ENCODE results near the gene TACR1. TPM values are rescaled to one million over a fixed set of nuclear protein-coding genes. Genes with fewer than 3 reads are reported as not detected.

Gene TACR1
- total and polyA plus RNA-seq, 2 donors (not counting 1 experiment from before 2014, with no cell fraction given) = 0.01 to 0.05 TPM

DNA sequence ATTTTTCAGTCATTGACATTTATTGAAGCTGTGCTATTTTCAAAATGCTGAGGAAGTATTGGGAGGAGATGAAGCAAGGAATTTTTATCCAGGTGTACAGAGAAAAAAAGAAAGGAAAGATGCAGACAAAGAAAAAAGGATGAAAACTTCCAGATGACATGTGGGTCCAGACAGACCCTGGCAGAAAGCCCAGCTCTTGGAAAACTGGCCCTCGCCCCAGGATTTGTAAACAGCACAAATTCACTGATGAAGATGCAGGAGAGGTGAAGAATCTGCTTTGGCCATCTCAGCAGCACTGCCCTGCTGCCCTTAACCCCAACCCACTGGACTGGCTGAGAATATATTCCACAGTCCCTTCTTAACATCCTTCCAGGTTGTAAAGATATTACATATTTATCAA is 12.5 kb downstream of the TACR1 start:
- no peaks in the 10 kb centered on the region for H3K9me3 ChIP-seq (ENCODE audit: control extremely low read depth in 1 of 3, control insufficient read depth in 2 of 3, insufficient read depth in 1 of 3, low read length in 2 of 3)
- WGBS (ENCODE audit: insufficient coverage) = 100% methylated on average over 1 of the region's 1 CpG
- H3K9ac ChIP-seq (ENCODE audit: low read length) = no peak overlapping the region
- no peak for TF ChIP-seq EZH2 (IDR thresholded peaks at IDR 0.05; ENCODE audit: borderline replicate concordance, insufficient read depth, low read depth, low read length, poor library complexity, severe bottlenecking)
- TF ChIP-seq, protein P1, sequence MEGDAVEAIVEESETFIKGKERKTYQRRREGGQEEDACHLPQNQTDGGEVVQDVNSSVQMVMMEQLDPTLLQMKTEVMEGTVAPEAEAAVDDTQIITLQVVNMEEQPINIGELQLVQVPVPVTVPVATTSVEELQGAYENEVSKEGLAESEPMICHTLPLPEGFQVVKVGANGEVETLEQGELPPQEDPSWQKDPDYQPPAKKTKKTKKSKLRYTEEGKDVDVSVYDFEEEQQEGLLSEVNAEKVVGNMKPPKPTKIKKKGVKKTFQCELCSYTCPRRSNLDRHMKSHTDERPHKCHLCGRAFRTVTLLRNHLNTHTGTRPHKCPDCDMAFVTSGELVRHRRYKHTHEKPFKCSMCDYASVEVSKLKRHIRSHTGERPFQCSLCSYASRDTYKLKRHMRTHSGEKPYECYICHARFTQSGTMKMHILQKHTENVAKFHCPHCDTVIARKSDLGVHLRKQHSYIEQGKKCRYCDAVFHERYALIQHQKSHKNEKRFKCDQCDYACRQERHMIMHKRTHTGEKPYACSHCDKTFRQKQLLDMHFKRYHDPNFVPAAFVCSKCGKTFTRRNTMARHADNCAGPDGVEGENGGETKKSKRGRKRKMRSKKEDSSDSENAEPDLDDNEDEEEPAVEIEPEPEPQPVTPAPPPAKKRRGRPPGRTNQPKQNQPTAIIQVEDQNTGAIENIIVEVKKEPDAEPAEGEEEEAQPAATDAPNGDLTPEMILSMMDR (IDR thresholded peaks at IDR 0.05) = no peak
- ATAC-seq (ENCODE audit: low read depth) = no peak
- no peaks in the 10 kb centered on the region for H3K79me2 ChIP-seq (ENCODE audit: control insufficient read depth, insufficient read depth, low read length)
- Mint-ChIP-seq H3K9me3 (ENCODE audit: insufficient read depth) (no peaks in the 10 kb centered on the region), H3K4me1 (no peaks in the 10 kb centered on the region), H3K4me3 (no peak overlapping the region), H3K27ac (no peak overlapping the region), H3K27me3 (peaks cover 41% of the 10 kb centered on the region)
- no peak overlapping the region for H3K27ac ChIP-seq (ENCODE audit: low read length in 2 of 2)
- DNase-seq = no peak
- no peak overlapping the region for H3K4me2 ChIP-seq (replicated peaks; ENCODE audit: low read depth, low read length, poor library complexity, severe bottlenecking)
- H3K4me3 ChIP-seq (ENCODE audit: control extremely low read depth in 1 of 5, extremely low read depth in 1 of 5, insufficient read depth in 1 of 5, low read depth in 2 of 5, low read length in 4 of 5) = no peak overlapping the region
- H3K36me3 ChIP-seq (replicated peaks in 1 of 2; ENCODE audit: control extremely low read depth in 1 of 2, control insufficient read depth in 1 of 2, extremely low read depth in 1 of 2, insufficient read depth in 2 of 2, low read length in 1 of 2) = no peaks in the 10 kb centered on the region
- H2AFZ ChIP-seq (ENCODE audit: insufficient read depth, low read depth, low read length, poor library complexity, severe bottlenecking) = no peak overlapping the region
- no peaks in the 10 kb centered on the region for H4K20me1 ChIP-seq (ENCODE audit: control insufficient read depth, insufficient read depth, low read length, poor library complexity, severe bottlenecking)
- CTCF ChIA-PET = interaction anchor here (2.0 kb wide), 1 partner anchor 13 kb away, joined by 7 read pairs; the partner anchor contains the start of gene TACR1
- no peaks in the 10 kb centered on the region for H3K4me1 ChIP-seq (ENCODE audit: control insufficient read depth in 2 of 2, insufficient read depth in 2 of 2, low read length in 2 of 2)
- H3K27me3 ChIP-seq (replicated peaks in 1 of 4; ENCODE audit: control extremely low read depth in 1 of 4, control insufficient read depth in 3 of 4, insufficient read depth in 4 of 4, low read length in 3 of 4) = peaks cover 0 to 5% (median 0%) of the 10 kb centered on the region in 4 experiments
- intact Hi-C loops (cut with micrococcal nuclease) = no loop called here
- POLR2A ChIA-PET = no interaction called here

DNA sequence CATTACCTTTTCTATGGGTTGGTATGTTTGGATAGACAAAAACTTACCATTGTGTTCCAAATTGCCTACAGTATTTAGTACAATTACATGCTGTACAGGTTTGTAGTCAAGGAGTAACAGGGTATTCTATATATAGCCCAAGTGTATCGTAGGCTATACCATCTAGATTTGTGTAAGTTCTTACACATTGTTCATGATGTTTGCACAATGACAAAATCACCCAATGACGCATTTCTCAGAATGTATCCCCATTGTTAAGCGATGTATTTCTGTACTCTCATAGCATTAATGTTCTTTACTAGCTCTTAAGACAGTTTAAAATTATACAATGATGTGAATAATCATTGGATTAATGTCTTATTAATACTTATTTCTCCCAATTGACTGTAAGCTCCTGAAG is 16.7 kb downstream of the TACR1 start:
- no CpG with 5 or more reads among the region's 3 CpGs for whole genome bisulfite sequencing (ENCODE audit: insufficient coverage)
- TF ChIP-seq, protein P1 (IDR thresholded peaks at IDR 0.05) = no peak
- TF ChIP-seq EZH2 (IDR thresholded peaks at IDR 0.05; ENCODE audit: borderline replicate concordance, insufficient read depth, low read depth, low read length, poor library complexity, severe bottlenecking) = no peak

More for the DNA sequence above, 16.7 kb downstream of the TACR1 start:
- Histone ChIP-seq H3K9me3 (ENCODE audit: control extremely low read depth in 1 of 3, control insufficient read depth in 2 of 3, insufficient read depth in 1 of 3, low read length in 2 of 3) (no peaks in the 10 kb centered on the region), H3K4me3 (ENCODE audit: control extremely low read depth in 1 of 5, extremely low read depth in 1 of 5, insufficient read depth in 1 of 5, low read depth in 2 of 5, low read length in 4 of 5) (no peak overlapping the region), H3K9ac (ENCODE audit: low read length) (no peak overlapping the region), H2AFZ (ENCODE audit: insufficient read depth, low read depth, low read length, poor library complexity, severe bottlenecking) (no peak overlapping the region), H3K4me1 (ENCODE audit: control insufficient read depth in 2 of 2, insufficient read depth in 2 of 2, low read length in 2 of 2) (no peaks in the 10 kb centered on the region), H3K36me3 (replicated peaks in 1 of 2; ENCODE audit: control extremely low read depth in 1 of 2, control insufficient read depth in 1 of 2, extremely low read depth in 1 of 2, insufficient read depth in 2 of 2, low read length in 1 of 2) (no peaks in the 10 kb centered on the region), H3K27ac (ENCODE audit: low read length in 2 of 2) (no peak overlapping the region), H4K20me1 (ENCODE audit: control insufficient read depth, insufficient read depth, low read length, poor library complexity, severe bottlenecking) (no peaks in the 10 kb centered on the region), H3K27me3 (replicated peaks in 1 of 4; ENCODE audit: control extremely low read depth in 1 of 4, control insufficient read depth in 3 of 4, insufficient read depth in 4 of 4, low read length in 3 of 4) (peaks cover 0 to 5% (median 1%) of the 10 kb centered on the region in 4 experiments), H3K4me2 (replicated peaks; ENCODE audit: low read depth, low read length, poor library complexity, severe bottlenecking) (no peak overlapping the region), H3K79me2 (ENCODE audit: control insufficient read depth, insufficient read depth, low read length) (no peaks in the 10 kb centered on the region)
- H3K27me3 Mint-ChIP-seq = peaks cover 17% of the 10 kb centered on the region
- intact Hi-C loops (cut with micrococcal nuclease) = no loop called here
- DNase-seq (no peak), ATAC-seq (ENCODE audit: low read depth) (no peak)
- no peaks in the 10 kb centered on the region for H3K4me1 Mint-ChIP-seq
- POLR2A ChIA-PET = no interaction called here
- no peaks in the 10 kb centered on the region for H3K9me3 Mint-ChIP-seq (ENCODE audit: insufficient read depth)
- H3K27ac Mint-ChIP-seq = no peak overlapping the region
- H3K4me3 Mint-ChIP-seq = no peak overlapping the region
- CTCF ChIA-PET = interaction anchor here (0.6 to 1.0 kb wide), 2 partner anchors 17 to 179 kb away, joined by 3 read pairs; partner anchors contain the start of gene TACR1

Measured in B cell (primary cell).